Astrocyte of the cerebellum (primary cell): Measurements from ENCODE around the gene DAB2IP.

Experiments
- DNase-seq: peaks from one replicate; pipeline ENCODE4 v3.0.0-alpha.2; 2011; ENCODE audit warnings: low read depth
- H3K4me3 ChIP-seq: 2 replicates; pipeline ENCODE4 v1.5.1; 2011; ENCODE audit warnings: mild to moderate bottlenecking, low read depth, low read length, moderate library complexity
- CTCF ChIP-seq: IDR thresholded peaks from 2 replicates; pipeline ENCODE4 v1.5.1; 2012; ENCODE audit warnings: low read length, low read depth, moderate library complexity, mild to moderate bottlenecking; ENCODE audit errors: missing control alignments
- in situ Hi-C: cut with HindIII; loops from 2 replicates; pipeline ENCODE4 v1.10.0; 2017; ENCODE audit warnings: low sequenced_read_pairs

Gene DAB2IP

GRCh38 chr9:121667890-121668289 lies 16.5 kb downstream of the DAB2IP start:
- no peak overlapping the region for H3K4me3 ChIP-seq
- in situ Hi-C loops = no loop called here
- no peak for TF ChIP-seq CTCF
- no peak for DNase-seq

- DNase-seq = peak; percentile 64
- in situ Hi-C loops = no loop called here
- no peak for TF ChIP-seq CTCF
- H3K4me3 ChIP-seq = no peak overlapping the region
These were observed 19.0 kb downstream of the DAB2IP start for GRCh38 chr9:121670431-121670830.

GRCh38 chr9:121671612-121672155 lies 20.2 kb downstream of the DAB2IP start:
- in situ Hi-C loops = no loop called here
- H3K4me3 ChIP-seq = no peak overlapping the region
- no peak for TF ChIP-seq CTCF
- no peak for DNase-seq

DNA sequence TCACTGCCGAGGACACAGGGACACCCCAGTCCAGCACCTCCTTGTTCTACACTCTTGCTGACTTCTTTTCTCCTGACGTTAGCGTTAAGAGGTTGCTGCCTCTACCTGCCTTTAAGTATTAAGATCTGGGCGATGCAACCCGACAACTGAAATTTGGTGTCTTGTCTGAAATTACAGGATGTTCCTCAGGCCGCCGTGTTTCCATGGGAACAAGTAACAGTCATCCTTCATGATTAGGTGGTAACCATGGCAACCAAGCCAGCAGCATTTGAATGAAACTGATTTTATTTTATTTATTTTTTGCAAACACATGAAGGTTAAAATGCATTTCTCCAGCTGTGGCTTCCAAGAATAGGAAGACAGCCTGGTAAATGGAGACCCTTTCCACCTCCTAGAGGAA lies 20.8 kb downstream of the DAB2IP start:
- H3K4me3 ChIP-seq = no peak overlapping the region
- DNase-seq = no peak
- in situ Hi-C loops = no loop called here
- TF ChIP-seq CTCF = no peak

GRCh38 chr9:121672986-121673385 lies 21.6 kb downstream of the DAB2IP start:
- no peak for TF ChIP-seq CTCF
- H3K4me3 ChIP-seq = no peak overlapping the region
- in situ Hi-C loops = no loop called here
- DNase-seq = no peak

GRCh38 chr9:121673576-121673975 lies 22.1 kb downstream of the DAB2IP start:
- DNase-seq = no peak
- TF ChIP-seq CTCF = no peak
- in situ Hi-C loops = no loop called here
- H3K4me3 ChIP-seq = no peak overlapping the region

DNA sequence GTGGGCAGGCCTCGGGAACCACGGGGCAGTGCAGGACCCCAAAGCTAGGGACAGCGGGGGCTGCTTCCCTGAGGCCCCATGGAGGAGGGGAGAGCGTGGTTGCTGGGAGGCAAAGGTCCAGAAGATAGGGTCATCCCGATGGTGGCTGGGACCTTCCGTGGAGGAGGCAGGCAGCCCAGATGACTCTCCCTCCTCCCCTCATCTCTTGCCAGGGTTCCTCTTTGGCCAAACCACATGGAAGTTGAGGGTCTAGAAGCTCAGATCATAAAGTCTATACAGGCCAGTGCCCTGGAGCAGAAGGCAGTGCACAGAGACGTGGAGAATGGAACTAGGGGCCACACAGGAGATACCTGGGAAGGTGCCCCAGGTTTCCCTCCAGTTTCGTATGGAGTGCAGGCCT lies 22.6 kb downstream of the DAB2IP start:
- in situ Hi-C loops = no loop called here
- TF ChIP-seq CTCF = no peak
- DNase-seq = no peak
- H3K4me3 ChIP-seq = no peak overlapping the region
